Osteocyte (in vitro differentiated cells): ENCODE data around the gene DIRAS1. TPM values are rescaled to one million over a fixed set of nuclear protein-coding genes. Genes with fewer than 3 reads are reported as not detected.

Experiments
- DNase-seq: peaks from one replicate; pipeline ENCODE4 v3.0.0; 2021; ENCODE audit warnings: mixed read lengths; ENCODE audit not compliant: unreplicated experiment; ENCODE audit errors: extremely low spot score
- H3K27ac Mint-ChIP-seq: one replicate; pipeline ENCODE4 v1.8.0; 2021; ENCODE audit warnings: mild to moderate bottlenecking, mixed read lengths; ENCODE audit not compliant: unreplicated experiment
- H3K27me3 Mint-ChIP-seq: one replicate; pipeline ENCODE4 v1.8.0; 2021; ENCODE audit warnings: mixed read lengths; ENCODE audit not compliant: unreplicated experiment
- H3K36me3 Mint-ChIP-seq: one replicate; pipeline ENCODE4 v1.8.0; 2021; ENCODE audit warnings: mixed read lengths; ENCODE audit not compliant: unreplicated experiment
- H3K4me1 Mint-ChIP-seq: one replicate; pipeline ENCODE4 v1.8.0; 2021; ENCODE audit warnings: mixed read lengths; ENCODE audit not compliant: unreplicated experiment
- H3K4me3 Mint-ChIP-seq: one replicate; pipeline ENCODE4 v1.8.0; 2021; ENCODE audit warnings: mild to moderate bottlenecking, moderate library complexity, mixed read lengths; ENCODE audit not compliant: unreplicated experiment
- H3K9me3 Mint-ChIP-seq: one replicate; pipeline ENCODE4 v1.8.0; 2021; ENCODE audit warnings: mixed read lengths; ENCODE audit not compliant: unreplicated experiment
- long read RNA-seq: library from polyadenylated mRNA; unstranded; transcript quantifications from one replicate; pipeline ENCODE4 v2.0.0, GENCODE V29; 2021
- total RNA-seq: library from RNA; stranded (reverse); gene quantifications from 2 replicates; pipeline ENCODE4 v1.2.1, GENCODE V29; 2021
- TF ChIP-seq, protein P1 (sequence below): fragments of 200-600 bp; sonication (generic); IDR thresholded peaks from 2 replicates; pipeline ENCODE4 v1.5.0; 2021; ENCODE audit warnings: antibody characterized with exemption, mild to moderate bottlenecking, moderate library complexity

DIRAS1 gene, protein sequence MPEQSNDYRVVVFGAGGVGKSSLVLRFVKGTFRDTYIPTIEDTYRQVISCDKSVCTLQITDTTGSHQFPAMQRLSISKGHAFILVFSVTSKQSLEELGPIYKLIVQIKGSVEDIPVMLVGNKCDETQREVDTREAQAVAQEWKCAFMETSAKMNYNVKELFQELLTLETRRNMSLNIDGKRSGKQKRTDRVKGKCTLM
- 5.8 and 6.9 TPM in 2 replicates for total RNA-seq
- long read RNA-seq: 0 reads

GRCh38 chr19:2720777-2721569 lies at the start of gene DIRAS1:
Gene DIRAS1 (minus strand): TSS chr19:2721372. CDS start chr19:2717806, 3,566 bp downstream.
- Mint-ChIP-seq H3K4me1 (peaks cover 28% of the 10 kb centered on the region), H3K27me3 (no peaks in the 10 kb centered on the region), H3K27ac (no peak within 1 kb of the TSS), H3K9me3 (peaks cover under 1% of the 10 kb centered on the region), H3K4me3 (peak within 1 kb of the TSS; percentile 65), H3K36me3 (peaks cover under 1% of the 10 kb centered on the region)
- TF ChIP-seq, protein P1, sequence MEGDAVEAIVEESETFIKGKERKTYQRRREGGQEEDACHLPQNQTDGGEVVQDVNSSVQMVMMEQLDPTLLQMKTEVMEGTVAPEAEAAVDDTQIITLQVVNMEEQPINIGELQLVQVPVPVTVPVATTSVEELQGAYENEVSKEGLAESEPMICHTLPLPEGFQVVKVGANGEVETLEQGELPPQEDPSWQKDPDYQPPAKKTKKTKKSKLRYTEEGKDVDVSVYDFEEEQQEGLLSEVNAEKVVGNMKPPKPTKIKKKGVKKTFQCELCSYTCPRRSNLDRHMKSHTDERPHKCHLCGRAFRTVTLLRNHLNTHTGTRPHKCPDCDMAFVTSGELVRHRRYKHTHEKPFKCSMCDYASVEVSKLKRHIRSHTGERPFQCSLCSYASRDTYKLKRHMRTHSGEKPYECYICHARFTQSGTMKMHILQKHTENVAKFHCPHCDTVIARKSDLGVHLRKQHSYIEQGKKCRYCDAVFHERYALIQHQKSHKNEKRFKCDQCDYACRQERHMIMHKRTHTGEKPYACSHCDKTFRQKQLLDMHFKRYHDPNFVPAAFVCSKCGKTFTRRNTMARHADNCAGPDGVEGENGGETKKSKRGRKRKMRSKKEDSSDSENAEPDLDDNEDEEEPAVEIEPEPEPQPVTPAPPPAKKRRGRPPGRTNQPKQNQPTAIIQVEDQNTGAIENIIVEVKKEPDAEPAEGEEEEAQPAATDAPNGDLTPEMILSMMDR: no peak
- no peak for DNase-seq

- no peak for DNase-seq
- Mint-ChIP-seq H3K27me3 (no peaks in the 10 kb centered on the region), H3K27ac (no peak overlapping the region), H3K9me3 (no peaks in the 10 kb centered on the region), H3K4me3 (no peak overlapping the region), H3K36me3 (peaks cover 2% of the 10 kb centered on the region), H3K4me1 (peaks cover 4% of the 10 kb centered on the region)
- TF ChIP-seq, protein P1: no peak
Measured at GRCh38 chr19:2770055-2771013, 49.2 kb upstream of the DIRAS1 start.

GRCh38 chr19:2769218-2769617 lies 48.0 kb upstream of the DIRAS1 start:
- Mint-ChIP-seq H3K36me3 (peaks cover 6% of the 10 kb centered on the region), H3K4me1 (no peaks in the 10 kb centered on the region), H3K4me3 (no peak overlapping the region), H3K9me3 (no peaks in the 10 kb centered on the region), H3K27me3 (no peaks in the 10 kb centered on the region), H3K27ac (no peak overlapping the region)
- DNase-seq: no peak
- TF ChIP-seq, protein P1: no peak

DNA sequence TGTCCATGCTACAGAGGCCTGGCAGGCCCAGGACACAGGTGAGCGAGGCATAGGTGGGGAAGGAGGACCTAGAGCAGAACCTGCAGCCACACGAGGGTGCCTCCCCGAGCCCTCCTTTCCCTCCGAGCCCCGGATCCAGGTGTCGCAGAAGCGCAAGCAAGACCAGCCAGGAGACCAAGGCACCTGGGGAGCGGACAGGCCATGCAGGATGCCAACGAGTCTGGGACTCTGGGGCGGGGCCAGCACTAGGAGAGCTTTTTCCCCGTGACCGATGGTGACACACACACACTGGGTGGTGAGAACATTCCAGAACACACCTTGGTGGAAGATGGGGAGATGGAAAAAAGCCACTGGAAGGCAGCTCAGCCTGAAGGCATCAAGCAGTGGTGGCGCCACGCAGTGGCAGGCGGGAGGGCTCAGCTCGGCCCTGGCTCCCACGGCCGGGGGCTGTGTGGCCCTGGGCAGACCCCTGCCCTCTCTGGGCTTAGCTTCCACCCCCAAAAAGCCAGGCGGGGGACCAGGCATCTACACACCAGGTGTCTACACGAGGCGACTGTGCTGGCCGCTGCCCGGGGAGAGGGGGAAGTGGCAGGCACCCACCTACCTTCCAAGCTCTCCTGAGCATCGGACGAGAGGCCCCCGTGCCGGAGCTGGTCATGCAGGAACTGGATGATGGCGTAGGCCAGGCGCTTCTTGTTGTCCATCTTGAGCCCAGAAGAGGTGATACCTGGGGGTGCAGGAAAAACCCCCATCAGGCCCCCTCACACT lies 47.4 kb upstream of the DIRAS1 start:
- no peaks in the 10 kb centered on the region for H3K4me1 Mint-ChIP-seq
- TF ChIP-seq, protein P1: no peak
- H3K27ac Mint-ChIP-seq: no peak overlapping the region
- H3K9me3 Mint-ChIP-seq: no peaks in the 10 kb centered on the region
- H3K27me3 Mint-ChIP-seq: no peaks in the 10 kb centered on the region
- no peak overlapping the region for H3K4me3 Mint-ChIP-seq
- peaks cover 6% of the 10 kb centered on the region for H3K36me3 Mint-ChIP-seq
- DNase-seq: no peak
